SK-N-SH (cell line): ENCODE results near the gene MYO1D.

ENCODE experiments used
- CHD2 ChIP-seq: fragments of 150-350 bp; IDR thresholded peaks from 2 replicates; pipeline ENCODE4 v1.6.1; 2018; ENCODE audit warnings: low read length; ENCODE audit not compliant: partially characterized antibody
- EZH2phosphoT487 ChIP-seq: fragments of 200-600 bp; sonication (generic); IDR thresholded peaks from 2 replicates; pipeline ENCODE4 v1.6.1; 2017; ENCODE audit warnings: low read depth, mixed run types, mild to moderate bottlenecking, antibody characterized with exemption, moderate library complexity, borderline replicate concordance
- FOXJ3 ChIP-seq: sonication (generic); formaldehyde crosslinking; IDR thresholded peaks from 2 replicates; pipeline ENCODE4 v1.5.1; 2020; ENCODE audit warnings: mild to moderate bottlenecking, missing genetic modification reagents
- FOXM1 ChIP-seq: IDR thresholded peaks from 2 replicates; pipeline ENCODE4 v1.4.0; 2012; ENCODE audit warnings: low read depth, mild to moderate bottlenecking
- GABPA ChIP-seq: IDR thresholded peaks from 2 replicates; pipeline ENCODE4 v1.4.0; 2012; ENCODE audit warnings: low read depth, mild to moderate bottlenecking
- RAD21 ChIP-seq: IDR thresholded peaks from 2 replicates; pipeline ENCODE4 v1.6.1; 2012; ENCODE audit warnings: mild to moderate bottlenecking, low read length
- RCOR1 ChIP-seq: fragments of 150-350 bp; IDR thresholded peaks from 2 replicates; pipeline ENCODE4 v1.6.1; 2017; ENCODE audit warnings: antibody characterized with exemption, low read length
- YY1 ChIP-seq: IDR thresholded peaks from 2 replicates; pipeline ENCODE4 v1.4.0; 2012; ENCODE audit warnings: low read depth, mild to moderate bottlenecking
- TF ChIP-seq, protein P1 (sequence below): fragments of 200-600 bp; sonication (generic); IDR thresholded peaks from 2 replicates; pipeline ENCODE4 v1.6.1; 2017; ENCODE audit warnings: antibody characterized with exemption, mild to moderate bottlenecking, moderate library complexity
- TF ChIP-seq, protein P2 (sequence below): fragments of 150-350 bp; IDR thresholded peaks from 2 replicates; pipeline ENCODE4 v1.6.1; 2017; ENCODE audit warnings: antibody characterized with exemption, low read length, low read depth, borderline replicate concordance
- TF ChIP-seq, protein P3 (sequence below): IDR thresholded peaks from 2 replicates; pipeline ENCODE4 v1.4.0; 2012; ENCODE audit warnings: low read depth
- TF ChIP-seq, protein P4 (sequence below): IDR thresholded peaks from 2 replicates; pipeline ENCODE4; 2012
- TF ChIP-seq, protein P5 (sequence below): IDR thresholded peaks from 2 replicates; pipeline ENCODE4 v1.6.1; 2012; ENCODE audit warnings: mild to moderate bottlenecking, low read depth, low read length, moderate library complexity
- TF ChIP-seq, protein P6 (sequence below): IDR thresholded peaks from 2 replicates; pipeline ENCODE4 v1.4.0; 2012; ENCODE audit warnings: low read depth, borderline replicate concordance

DNA sequence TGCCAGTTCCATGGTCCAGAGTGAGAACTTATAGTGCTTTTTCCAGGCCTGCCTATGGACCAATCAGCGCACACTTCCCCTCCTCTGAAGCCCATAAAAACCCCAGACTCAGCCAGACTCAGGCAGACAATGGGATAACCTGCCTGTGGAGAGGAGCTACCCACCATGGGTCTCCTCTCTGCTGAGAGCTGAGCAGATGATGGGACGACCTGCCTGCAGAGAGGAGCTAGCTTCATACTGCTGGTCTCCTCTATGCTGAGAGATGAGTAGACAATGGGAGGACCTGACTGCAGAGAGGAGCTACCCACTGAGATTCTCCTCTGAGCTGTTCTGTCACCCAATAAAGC is 144.7 kb downstream of the MYO1D start:
- TF ChIP-seq, protein P1, sequence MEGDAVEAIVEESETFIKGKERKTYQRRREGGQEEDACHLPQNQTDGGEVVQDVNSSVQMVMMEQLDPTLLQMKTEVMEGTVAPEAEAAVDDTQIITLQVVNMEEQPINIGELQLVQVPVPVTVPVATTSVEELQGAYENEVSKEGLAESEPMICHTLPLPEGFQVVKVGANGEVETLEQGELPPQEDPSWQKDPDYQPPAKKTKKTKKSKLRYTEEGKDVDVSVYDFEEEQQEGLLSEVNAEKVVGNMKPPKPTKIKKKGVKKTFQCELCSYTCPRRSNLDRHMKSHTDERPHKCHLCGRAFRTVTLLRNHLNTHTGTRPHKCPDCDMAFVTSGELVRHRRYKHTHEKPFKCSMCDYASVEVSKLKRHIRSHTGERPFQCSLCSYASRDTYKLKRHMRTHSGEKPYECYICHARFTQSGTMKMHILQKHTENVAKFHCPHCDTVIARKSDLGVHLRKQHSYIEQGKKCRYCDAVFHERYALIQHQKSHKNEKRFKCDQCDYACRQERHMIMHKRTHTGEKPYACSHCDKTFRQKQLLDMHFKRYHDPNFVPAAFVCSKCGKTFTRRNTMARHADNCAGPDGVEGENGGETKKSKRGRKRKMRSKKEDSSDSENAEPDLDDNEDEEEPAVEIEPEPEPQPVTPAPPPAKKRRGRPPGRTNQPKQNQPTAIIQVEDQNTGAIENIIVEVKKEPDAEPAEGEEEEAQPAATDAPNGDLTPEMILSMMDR, result no peak
- no peak for TF ChIP-seq RCOR1
- TF ChIP-seq EZH2phosphoT487, result no peak
- no peak for TF ChIP-seq RAD21
- TF ChIP-seq, protein P2, sequence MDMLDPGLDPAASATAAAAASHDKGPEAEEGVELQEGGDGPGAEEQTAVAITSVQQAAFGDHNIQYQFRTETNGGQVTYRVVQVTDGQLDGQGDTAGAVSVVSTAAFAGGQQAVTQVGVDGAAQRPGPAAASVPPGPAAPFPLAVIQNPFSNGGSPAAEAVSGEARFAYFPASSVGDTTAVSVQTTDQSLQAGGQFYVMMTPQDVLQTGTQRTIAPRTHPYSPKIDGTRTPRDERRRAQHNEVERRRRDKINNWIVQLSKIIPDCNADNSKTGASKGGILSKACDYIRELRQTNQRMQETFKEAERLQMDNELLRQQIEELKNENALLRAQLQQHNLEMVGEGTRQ, result no peak
- TF ChIP-seq FOXJ3 (CRISPR knock-in tag), result no peak
- no peak for TF ChIP-seq YY1
- TF ChIP-seq, protein P3, sequence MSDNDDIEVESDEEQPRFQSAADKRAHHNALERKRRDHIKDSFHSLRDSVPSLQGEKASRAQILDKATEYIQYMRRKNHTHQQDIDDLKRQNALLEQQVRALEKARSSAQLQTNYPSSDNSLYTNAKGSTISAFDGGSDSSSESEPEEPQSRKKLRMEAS, result no peak
- no peak for TF ChIP-seq GABPA
- TF ChIP-seq, protein P4, sequence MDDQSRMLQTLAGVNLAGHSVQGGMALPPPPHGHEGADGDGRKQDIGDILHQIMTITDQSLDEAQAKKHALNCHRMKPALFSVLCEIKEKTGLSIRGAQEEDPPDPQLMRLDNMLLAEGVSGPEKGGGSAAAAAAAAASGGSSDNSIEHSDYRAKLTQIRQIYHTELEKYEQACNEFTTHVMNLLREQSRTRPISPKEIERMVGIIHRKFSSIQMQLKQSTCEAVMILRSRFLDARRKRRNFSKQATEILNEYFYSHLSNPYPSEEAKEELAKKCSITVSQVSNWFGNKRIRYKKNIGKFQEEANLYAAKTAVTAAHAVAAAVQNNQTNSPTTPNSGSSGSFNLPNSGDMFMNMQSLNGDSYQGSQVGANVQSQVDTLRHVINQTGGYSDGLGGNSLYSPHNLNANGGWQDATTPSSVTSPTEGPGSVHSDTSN, result no peak
- TF ChIP-seq, protein P5, sequence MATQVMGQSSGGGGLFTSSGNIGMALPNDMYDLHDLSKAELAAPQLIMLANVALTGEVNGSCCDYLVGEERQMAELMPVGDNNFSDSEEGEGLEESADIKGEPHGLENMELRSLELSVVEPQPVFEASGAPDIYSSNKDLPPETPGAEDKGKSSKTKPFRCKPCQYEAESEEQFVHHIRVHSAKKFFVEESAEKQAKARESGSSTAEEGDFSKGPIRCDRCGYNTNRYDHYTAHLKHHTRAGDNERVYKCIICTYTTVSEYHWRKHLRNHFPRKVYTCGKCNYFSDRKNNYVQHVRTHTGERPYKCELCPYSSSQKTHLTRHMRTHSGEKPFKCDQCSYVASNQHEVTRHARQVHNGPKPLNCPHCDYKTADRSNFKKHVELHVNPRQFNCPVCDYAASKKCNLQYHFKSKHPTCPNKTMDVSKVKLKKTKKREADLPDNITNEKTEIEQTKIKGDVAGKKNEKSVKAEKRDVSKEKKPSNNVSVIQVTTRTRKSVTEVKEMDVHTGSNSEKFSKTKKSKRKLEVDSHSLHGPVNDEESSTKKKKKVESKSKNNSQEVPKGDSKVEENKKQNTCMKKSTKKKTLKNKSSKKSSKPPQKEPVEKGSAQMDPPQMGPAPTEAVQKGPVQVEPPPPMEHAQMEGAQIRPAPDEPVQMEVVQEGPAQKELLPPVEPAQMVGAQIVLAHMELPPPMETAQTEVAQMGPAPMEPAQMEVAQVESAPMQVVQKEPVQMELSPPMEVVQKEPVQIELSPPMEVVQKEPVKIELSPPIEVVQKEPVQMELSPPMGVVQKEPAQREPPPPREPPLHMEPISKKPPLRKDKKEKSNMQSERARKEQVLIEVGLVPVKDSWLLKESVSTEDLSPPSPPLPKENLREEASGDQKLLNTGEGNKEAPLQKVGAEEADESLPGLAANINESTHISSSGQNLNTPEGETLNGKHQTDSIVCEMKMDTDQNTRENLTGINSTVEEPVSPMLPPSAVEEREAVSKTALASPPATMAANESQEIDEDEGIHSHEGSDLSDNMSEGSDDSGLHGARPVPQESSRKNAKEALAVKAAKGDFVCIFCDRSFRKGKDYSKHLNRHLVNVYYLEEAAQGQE, result no peak
- TF ChIP-seq CHD2, result no peak
- TF ChIP-seq FOXM1, result no peak
- TF ChIP-seq, protein P6, sequence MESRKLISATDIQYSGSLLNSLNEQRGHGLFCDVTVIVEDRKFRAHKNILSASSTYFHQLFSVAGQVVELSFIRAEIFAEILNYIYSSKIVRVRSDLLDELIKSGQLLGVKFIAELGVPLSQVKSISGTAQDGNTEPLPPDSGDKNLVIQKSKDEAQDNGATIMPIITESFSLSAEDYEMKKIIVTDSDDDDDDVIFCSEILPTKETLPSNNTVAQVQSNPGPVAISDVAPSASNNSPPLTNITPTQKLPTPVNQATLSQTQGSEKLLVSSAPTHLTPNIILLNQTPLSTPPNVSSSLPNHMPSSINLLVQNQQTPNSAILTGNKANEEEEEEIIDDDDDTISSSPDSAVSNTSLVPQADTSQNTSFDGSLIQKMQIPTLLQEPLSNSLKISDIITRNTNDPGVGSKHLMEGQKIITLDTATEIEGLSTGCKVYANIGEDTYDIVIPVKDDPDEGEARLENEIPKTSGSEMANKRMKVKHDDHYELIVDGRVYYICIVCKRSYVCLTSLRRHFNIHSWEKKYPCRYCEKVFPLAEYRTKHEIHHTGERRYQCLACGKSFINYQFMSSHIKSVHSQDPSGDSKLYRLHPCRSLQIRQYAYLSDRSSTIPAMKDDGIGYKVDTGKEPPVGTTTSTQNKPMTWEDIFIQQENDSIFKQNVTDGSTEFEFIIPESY, result no peak
